Thoracic aorta (tissue), 2 donors: Measurements from ENCODE around the gene SH3TC2. TPM values are rescaled to one million over a fixed set of nuclear protein-coding genes. Genes with fewer than 3 reads are reported as not detected.

Experiments used
- ATAC-seq: fragments of 150-250 bp; one replicate; pipeline ENCODE4 v1.8.0; 2017; ENCODE audit warnings: low read depth; ENCODE audit not compliant: insufficient number of reproducible peaks, low FRiP score
- DNase-seq: peaks from one replicate; pipeline ENCODE4 v3.0.0-alpha.2; 2020; ENCODE audit warnings: low spot score
- H3K27ac ChIP-seq, 2 donors: fragments of 200-600 bp; sonication (generic); 1 replicate in 1 of 2; 2 replicates in 1 of 2; pipeline ENCODE4 v1.5.1; 2016; ENCODE audit warnings: mild to moderate bottlenecking in 2 of 2, moderate library complexity in 2 of 2
- H3K27me3 ChIP-seq: fragments of 200-600 bp; sonication (generic); replicated peaks from 2 replicates; pipeline ENCODE4 v1.6.0; 2016; ENCODE audit warnings: mild to moderate bottlenecking; ENCODE audit not compliant: insufficient read depth
- H3K36me3 ChIP-seq: fragments of 200-600 bp; sonication (generic); one replicate; pipeline ENCODE4 v1.5.1; 2016
- H3K4me1 ChIP-seq, 2 donors: fragments of 200-600 bp; sonication (generic); 1 replicate in 1 of 2; 2 replicates in 1 of 2; pipeline versions ENCODE4 v1.5.1 to v1.6.0; 2016; ENCODE audit warnings: low read depth in 2 of 2, mild to moderate bottlenecking in 1 of 2; ENCODE audit not compliant: control insufficient read depth in 1 of 2
- H3K4me3 ChIP-seq: fragments of 200-600 bp; sonication (generic); 2 replicates; pipeline ENCODE4 v1.5.1; 2016; ENCODE audit warnings: mild to moderate bottlenecking
- H3K9me3 ChIP-seq: fragments of 200-600 bp; sonication (generic); 2 replicates; pipeline ENCODE4 v1.5.1; 2016
- CTCF ChIP-seq: fragments of 200-600 bp; sonication (generic); IDR thresholded peaks from one replicate; pipeline ENCODE4 v1.5.1; 2019; ENCODE audit warnings: antibody characterized with exemption
- total RNA-seq, 2 donors: library from RNA; depleted of rRNA; stranded (reverse); fragments of >200 nt; gene quantifications; one replicate each; pipeline versions ENCODE4 v1.1.0 to v1.2.3, GENCODE V29; 2016

Gene SH3TC2
- total RNA-seq, 2 donors from 2014 or later = 1.1 to 1.9 TPM

- Histone ChIP-seq H3K27me3 (no peaks in the 10 kb centered on the region), H3K4me3 (no peak overlapping the region), H3K36me3 (no peaks in the 10 kb centered on the region), H3K9me3 (no peaks in the 10 kb centered on the region), H3K27ac (no peak overlapping the region), H3K4me1 (peaks cover 7 to 20% of the 10 kb centered on the region in 2 donors)
- ATAC-seq (no peak), DNase-seq (no peak)
- no peak for TF ChIP-seq CTCF
Measured at GRCh38 chr5:148961261-148962199, 101.3 kb downstream of the SH3TC2 start.

- Histone ChIP-seq H3K4me3 (no peak overlapping the region), H3K4me1 (peaks cover 4 to 10% of the 10 kb centered on the region in 2 donors), H3K27ac (no peak overlapping the region), H3K27me3 (no peaks in the 10 kb centered on the region), H3K36me3 (no peaks in the 10 kb centered on the region), H3K9me3 (no peaks in the 10 kb centered on the region)
- DNase-seq (no peak), ATAC-seq (no peak)
- TF ChIP-seq CTCF = no peak
Measured at GRCh38 chr5:148960070-148960769, 102.6 kb downstream of the SH3TC2 start.

- H3K9me3 ChIP-seq = no peaks in the 10 kb centered on the region
- no peak overlapping the region for H3K27ac ChIP-seq
- H3K27me3 ChIP-seq = no peaks in the 10 kb centered on the region
- no peaks in the 10 kb centered on the region for H3K36me3 ChIP-seq
- peaks cover 0 to 4% of the 10 kb centered on the region in 2 donors for H3K4me1 ChIP-seq
- peak; percentile 65 for TF ChIP-seq CTCF
- ATAC-seq = no peak
- no peak overlapping the region for H3K4me3 ChIP-seq
- DNase-seq = no peak
Measured at GRCh38 chr5:148957591-148958202, 105.2 kb downstream of the SH3TC2 start.

- no peaks in the 10 kb centered on the region for H3K9me3 ChIP-seq
- H3K4me3 ChIP-seq = no peak overlapping the region
- no peaks in the 10 kb centered on the region for H3K36me3 ChIP-seq
- no peak overlapping the region for H3K27ac ChIP-seq
- no peak for TF ChIP-seq CTCF
- H3K27me3 ChIP-seq = no peaks in the 10 kb centered on the region
- no peak for DNase-seq
- H3K4me1 ChIP-seq = no peaks in the 10 kb centered on the region
- ATAC-seq = no peak
Measured at GRCh38 chr5:148956477-148957385, 106.1 kb downstream of the SH3TC2 start.

Other genes starting within 250 kb of the SH3TC2 start
- gene ADRB2, start 236.5 kb downstream of the SH3TC2 start, total RNA-seq = 1 to 10 TPM; 2.8 to 3.7 TPM
- gene ABLIM3, start 78.4 kb upstream of the SH3TC2 start, total RNA-seq = 10 to 100 TPM; 23.0 to 41.2 TPM
- gene AFAP1L1, start 208.8 kb upstream of the SH3TC2 start, total RNA-seq = 10 to 100 TPM in 1 of 2 donors, 1 to 10 TPM in 1; 6.8 to 10.4 TPM